GM21526 (cell line): ENCODE results near the gene SRP14.
"Not testable (repeated sequence)": the region's sequence is repeated elsewhere in the genome, so short reads cannot be mapped to it uniquely, and the experiment has no call there.

Source experiments
- ATAC-seq: cut with Tn5 transposase; IDR thresholded peaks from one replicate; pipeline ENCODE4 v1.9.1; 2021; ENCODE audit warnings: moderate library complexity; ENCODE audit not compliant: unreplicated experiment, low FRiP score

The SRP14 gene

DNA sequence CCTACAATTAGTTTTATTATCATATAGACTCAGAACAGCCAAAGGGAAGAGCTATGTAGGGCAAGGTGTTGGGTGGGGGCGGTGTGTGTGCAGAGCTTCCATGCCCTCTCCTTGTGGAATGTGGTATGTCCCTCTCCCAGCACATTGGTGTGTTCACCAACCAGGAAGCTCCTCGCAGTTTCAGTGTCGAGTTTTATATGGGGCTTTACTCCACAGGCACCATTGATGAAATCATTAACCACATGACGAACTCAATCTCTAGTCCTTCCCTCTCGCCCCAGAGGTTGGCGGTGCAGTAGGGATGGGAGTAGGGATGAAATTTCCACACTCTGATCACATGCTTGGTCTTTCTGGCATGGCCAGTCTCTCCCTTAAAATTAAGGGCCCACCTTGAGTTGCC lies 13.6 kb upstream of the SRP14 start:
- ATAC-seq: no peak

DNA sequence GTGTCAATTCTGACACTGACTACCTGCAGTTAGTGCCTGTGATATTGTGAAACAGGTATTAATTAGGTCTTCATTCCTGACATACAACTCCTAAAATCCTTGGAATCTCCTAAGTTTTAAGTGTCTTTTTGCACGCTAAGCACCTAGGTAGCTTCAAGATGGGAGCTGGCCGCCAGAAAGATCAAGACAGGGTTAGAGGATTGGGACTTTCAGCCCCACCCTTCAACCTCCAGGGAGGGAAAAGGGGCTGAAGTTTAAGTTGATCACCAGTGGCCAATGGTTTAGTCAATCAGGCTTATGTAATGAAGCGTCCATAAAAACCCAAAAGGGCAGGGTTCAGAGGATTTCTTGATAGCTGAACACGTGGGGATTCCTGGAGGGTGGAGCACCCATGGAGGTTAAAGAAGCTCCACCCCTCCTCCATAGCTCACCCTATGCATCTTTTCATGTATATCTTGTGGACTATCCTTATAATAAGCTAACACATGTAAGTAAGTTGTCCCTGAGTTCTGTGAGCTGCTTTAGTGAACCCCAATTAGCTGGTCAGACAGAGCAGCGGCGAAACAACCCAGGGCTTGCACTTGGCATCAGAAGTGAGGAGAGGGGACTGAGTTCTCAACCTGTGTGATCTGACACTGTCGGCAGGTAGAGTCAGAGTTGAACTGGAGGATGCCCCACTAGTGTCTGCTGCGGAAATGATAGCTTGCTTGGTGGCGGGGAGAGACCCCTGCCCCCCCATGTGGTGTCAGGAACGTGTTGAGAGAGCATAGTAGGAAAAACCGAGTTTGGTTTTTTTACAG lies 12.8 kb upstream of the SRP14 start:
- no peak for ATAC-seq

- ATAC-seq: no peak
Observed at GRCh38 chr15:40050788-40051470, 11.9 kb upstream of the SRP14 start.

DNA sequence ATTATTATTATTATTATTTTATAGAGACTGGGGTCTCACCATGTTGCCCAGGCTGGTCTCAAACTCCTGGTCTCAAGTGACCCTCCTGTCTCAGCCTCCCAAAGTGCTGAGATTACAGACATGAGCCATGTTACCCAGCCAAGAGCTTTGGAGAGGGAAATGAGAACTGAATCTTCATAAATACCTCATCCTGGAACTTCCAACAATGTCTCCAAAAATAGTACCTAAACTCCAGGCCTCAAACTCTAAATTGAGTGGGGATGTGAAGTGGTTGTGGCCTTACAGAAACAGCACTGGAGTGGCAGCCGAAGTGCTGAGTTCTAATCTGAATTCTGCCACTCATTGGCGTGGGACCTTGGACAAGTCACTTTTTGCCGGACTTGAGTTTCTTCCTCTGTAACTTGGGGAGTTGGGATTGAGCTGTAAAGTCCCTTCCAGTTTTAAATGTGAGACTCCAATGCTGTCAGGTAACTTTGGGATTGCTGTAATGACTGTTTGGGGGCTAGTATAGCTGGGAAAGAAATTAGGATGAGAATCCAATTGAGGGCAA lies 10.0 kb upstream of the SRP14 start:
- ATAC-seq: no peak

DNA sequence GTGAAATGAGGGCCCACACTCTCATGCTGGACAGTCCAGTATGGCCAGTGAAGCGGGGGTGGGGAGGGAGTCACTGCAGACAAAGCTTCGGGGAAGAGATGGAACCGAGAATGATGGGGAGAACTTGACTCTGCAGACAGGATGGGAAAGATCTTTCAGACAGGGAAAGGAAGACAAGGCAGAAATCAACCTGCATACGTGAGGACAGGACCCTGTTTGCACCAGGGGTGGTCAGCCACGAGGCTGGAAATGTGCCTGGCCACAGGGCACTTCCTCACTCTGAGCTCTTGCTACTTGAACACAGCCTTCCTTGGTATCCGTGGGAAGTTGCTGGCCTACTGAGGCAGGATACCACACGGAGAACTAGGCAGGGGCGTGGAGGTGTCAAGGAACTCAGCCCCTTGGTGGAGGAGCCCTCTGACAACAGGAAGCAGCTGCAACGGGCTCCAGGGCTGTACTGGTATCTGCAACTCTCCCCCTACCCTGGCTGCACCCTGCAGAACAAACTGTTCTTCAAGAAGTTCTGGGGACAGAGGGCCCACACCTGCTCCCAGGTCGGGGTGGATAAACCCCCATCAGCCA lies 9.3 kb upstream of the SRP14 start:
- ATAC-seq: no peak

DNA sequence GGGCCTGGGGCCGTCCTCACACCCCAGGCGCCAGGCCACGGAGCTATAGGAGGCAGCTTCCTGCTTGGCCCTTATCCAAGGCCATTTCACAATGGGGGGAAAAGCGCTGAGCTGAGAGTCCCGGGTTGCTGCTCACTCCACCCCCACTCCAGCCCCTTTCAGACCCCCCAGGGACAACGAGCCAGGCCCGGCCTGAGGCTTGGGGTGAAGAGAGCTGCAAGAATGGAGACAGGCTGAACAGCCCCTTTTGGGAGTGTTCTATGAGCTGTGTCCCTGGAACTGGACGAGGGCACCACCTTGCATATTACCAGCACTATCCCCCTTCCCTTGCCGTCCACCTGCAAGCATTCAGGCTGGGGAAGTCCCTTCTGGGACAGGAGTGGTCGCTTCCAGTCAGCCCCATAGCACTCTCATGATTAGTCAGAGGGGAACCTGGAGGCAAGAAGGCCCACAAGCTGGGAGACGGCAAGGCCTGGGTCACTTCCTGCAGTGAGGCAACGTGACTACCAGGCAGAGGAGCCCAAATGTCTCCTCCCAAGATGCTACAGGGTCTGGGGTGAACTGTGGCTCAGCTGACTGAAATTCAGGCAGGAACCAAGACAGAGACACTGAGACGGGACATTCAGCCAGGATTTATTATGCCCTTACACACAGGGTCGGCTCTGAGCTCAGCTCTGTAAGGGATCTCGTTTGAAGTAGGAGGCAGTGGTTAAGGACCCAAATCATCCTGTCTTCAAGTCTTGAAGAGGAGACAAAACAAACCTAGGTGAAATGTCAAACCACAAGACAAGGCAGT lies 8.6 kb upstream of the SRP14 start:
- peak; percentile 43 for ATAC-seq

- ATAC-seq: no peak
Observed at GRCh38 chr15:40046721-40047414, 7.9 kb upstream of the SRP14 start.

GRCh38 chr15:40045572-40046217 lies 6.7 kb upstream of the SRP14 start:
- ATAC-seq: no peak

DNA sequence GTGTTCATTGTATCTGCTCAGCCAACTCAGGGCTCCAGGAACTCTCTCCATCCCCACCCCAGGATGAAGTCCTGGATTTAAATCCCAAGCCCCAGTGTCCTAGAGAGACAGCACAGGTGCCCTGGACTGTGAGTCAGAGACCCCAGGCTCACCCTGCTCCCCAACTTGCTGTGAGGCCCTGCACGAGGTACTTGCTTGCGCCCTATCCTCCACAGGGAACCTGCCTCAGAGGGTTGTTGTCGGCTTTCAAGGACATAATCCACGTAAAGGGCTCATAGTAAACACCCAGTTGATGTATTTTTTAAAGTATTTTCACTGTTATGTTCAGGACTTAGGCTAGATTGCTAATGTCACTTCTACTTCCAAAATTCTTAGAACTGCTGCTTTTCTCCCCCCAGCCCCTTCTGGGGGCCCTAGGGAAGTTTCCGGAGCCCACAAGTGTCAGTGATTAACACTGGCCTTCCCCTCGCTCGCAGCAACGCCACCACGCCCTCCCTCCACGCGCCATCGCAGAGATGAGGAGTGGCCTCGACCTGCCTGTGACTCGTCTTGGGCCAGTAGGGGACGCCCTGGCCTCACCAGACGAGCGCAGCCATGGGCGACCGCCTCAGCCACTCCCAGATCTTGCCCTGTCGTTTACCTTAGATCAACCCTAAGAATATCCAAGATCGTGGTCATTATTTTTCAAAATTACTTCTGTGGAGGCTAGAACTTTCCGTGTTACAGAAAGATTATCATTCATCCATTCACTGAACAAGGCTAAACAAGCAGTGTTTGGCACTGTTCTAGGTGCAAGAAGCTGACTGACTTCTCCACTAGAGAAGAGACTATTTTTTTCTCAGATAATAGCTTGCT lies 6.0 kb upstream of the SRP14 start:
- ATAC-seq: peak; percentile 68

GRCh38 chr15:40043927-40044716 lies 5.1 kb upstream of the SRP14 start:
- ATAC-seq: no peak

GRCh38 chr15:40042791-40043320 lies 3.9 kb upstream of the SRP14 start:
- no peak for ATAC-seq

DNA sequence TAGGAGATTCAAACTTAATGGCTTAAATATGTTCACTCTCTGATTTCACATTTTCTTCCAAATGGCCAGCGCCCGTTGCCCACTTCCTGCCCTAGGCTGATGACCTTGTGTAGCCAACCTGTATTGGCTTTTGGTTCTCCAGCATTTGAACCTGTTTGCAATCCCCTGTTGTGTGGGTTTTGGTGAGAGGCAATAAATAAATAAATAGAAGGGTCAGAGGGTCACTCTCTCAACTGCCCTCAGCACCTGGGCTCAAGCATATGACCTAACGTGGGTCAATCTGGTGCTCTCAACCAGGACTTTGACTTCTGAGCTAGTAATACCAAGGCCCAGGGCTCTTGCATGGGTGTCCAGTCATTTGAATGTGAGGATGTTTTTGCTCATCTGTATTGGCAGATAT lies 1.8 kb upstream of the SRP14 start:
- no peak for ATAC-seq

- no peak for ATAC-seq
Observed at GRCh38 chr15:40040293-40040635, 1.3 kb upstream of the SRP14 start.

GRCh38 chr15:40038275-40038637 lies 725 bp downstream of the SRP14 start:
- no peak for ATAC-seq

GRCh38 chr15:40037721-40038120 lies 1.3 kb downstream of the SRP14 start:
- no peak for ATAC-seq

DNA sequence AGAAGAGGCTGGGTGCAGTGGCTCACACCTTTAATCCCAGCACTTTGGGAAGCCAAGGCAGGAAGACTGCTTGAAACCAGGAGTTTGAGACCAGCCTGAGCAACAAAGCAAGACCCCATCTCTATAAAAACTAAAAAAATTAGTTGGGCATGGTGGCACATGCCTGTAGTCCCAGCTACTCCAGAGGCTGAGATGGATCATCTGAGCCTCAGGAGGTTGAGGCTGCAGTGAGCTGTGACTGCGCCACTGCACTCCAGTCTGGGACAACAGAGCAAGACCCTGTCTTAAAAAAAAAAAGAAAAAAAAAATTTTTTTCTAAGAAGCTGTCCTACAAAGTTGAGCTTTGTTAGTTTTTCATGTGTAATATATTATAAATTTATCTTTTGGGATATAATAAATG lies 3.8 kb downstream of the SRP14 start:
- not testable (repeated sequence) for ATAC-seq

DNA sequence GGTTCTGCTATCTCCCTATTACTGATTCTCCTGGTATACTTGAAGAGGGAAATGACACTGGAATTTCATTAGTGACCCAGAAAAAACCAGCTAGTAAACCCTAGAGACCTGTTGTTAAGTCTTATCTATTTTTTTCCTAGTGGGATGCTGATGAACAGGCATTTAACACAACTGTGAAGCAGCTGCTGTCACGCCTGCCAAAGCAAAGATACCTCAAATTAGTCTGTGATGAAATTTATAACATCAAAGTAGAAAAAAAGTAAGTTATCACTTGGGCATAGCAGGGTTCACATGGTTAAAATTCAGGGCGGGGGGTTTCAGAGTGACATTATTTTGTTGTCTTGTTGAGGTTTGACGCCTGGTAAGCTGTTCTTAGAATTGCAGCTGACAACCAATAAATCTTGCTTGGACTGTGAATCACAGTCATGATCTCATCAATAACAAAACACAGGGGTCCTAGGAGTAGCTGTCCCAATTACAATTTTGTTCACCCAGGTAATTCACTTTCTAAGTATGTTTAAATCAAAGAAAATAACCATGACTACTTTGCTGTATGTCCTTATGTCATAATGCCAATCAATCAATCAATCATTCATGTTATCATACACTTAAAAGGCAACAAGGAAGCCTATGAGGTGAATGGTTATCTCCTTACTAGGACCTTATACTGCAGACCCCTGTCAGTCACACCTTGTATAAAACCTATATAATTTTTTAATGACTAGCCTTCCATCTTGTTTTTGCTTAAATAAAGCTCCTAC lies 4.6 kb downstream of the SRP14 start:
- ATAC-seq: no peak
